ENCODE measurements around the gene ARVCF.

ARVCF gene

GRCh38 chr22:19998991-19999820, 17.4 kb downstream of the ARVCF start:
- DNase-seq (ENCODE audit: low read depth): no peak

DNA sequence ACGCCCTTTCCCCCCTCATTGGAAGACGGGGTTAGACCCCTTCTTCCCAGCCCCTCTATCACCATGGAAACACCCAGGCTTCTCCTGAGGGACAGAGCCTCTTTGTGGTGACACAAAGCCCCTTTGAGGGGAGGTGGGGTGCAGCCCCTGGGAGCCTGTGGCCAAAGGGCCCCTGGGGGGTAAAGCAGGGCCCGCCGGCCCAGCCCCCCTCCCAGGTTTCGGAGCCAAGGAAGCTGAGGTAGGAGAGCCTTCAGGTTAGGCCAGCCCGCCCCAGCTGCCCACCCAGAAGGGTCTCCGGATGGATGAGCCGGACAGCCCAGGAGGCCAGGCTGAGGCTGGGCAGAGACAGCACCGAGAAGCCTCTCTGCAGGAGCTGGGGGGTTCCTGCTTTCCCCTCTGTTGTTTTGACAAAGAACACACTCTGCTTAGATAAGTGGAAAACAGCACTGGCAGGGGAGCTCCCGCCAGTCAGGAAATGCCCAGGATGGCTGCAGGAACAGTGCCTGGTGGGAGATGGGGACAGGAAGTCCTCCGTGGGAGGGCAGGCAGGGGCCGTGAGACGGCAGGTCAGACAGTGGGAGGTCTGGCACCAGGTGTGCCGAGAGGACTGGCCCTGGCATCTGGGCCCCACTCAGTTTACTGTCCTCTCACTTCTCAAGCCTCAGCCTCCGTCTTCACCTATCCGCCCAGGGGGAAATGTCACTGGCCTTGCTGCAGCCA, 18.2 kb downstream of the ARVCF start:
- DNase-seq (ENCODE audit: low read depth): no peak

DNA sequence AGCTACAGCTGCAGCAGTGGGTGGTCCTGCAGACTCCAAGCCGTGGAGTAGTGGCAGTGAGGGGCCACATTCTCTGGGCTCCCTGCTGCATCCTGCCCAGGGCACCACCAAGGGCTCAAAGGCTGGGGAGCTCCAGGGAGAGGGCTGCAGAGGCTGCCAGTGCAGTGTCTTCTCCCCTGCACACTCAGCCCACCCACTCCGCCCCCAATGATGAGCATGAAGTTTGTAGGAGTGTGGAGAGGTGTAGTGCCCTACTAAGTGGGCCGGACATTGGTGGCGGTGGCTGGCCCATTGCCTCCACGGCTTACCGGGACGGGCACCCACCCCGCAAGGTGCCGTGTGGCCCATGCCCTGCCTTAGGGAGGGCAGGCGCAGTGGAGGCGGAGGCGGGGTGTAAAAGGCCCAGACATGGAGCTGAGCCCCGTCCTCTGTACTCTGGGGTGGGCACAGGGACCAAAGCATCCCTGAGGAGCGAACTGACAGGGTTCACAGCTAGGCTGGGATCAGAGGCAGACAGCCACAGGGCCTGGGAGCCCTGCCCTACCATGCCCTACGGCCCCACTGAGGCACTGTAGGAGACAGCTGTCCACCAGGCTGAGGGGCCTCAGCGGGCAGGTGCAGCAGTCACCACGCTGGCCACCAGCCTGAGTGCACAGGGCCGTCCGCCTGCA, 18.9 kb downstream of the ARVCF start:
- no peak for DNase-seq (ENCODE audit: low read depth)

- DNase-seq (ENCODE audit: low read depth): no peak
Measured at GRCh38 chr22:19996694-19997384, 19.8 kb downstream of the ARVCF start.

DNA sequence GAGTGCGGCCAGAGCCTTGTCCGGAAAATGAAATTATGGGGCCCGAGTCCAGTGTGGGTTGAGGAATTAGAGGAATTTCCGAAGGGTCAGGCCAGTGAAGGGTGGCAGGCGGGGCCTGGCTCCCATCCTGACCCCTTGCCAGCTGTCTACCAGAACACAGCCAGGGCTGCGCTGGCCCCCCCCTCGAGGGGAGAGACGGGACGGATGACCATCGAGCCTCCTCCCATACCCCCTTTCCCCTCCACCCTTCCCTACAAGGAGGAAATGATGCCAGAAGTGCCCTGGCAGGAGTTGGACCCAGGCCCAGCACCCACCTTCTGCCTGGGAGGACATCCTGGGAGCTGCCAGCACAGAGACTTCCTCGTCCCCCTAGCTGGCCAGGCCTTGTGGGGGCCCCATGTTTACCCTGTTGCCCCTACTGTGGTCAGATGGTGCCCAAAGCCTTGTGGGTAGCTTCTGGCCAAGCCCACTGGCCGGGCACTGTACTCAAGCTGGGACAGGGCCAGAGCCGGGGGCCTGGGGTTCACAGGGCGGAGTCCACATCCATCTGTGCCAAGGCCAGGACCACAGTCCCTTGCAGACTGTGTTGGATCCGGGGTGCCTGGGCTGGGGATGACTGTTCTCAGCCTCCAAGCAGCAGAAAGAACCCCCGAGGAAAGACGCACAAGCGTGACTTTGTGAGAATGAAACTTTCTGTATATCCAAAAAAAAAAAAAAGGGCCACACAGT, 20.8 kb downstream of the ARVCF start:
- DNase-seq (ENCODE audit: low read depth): no peak

DNA sequence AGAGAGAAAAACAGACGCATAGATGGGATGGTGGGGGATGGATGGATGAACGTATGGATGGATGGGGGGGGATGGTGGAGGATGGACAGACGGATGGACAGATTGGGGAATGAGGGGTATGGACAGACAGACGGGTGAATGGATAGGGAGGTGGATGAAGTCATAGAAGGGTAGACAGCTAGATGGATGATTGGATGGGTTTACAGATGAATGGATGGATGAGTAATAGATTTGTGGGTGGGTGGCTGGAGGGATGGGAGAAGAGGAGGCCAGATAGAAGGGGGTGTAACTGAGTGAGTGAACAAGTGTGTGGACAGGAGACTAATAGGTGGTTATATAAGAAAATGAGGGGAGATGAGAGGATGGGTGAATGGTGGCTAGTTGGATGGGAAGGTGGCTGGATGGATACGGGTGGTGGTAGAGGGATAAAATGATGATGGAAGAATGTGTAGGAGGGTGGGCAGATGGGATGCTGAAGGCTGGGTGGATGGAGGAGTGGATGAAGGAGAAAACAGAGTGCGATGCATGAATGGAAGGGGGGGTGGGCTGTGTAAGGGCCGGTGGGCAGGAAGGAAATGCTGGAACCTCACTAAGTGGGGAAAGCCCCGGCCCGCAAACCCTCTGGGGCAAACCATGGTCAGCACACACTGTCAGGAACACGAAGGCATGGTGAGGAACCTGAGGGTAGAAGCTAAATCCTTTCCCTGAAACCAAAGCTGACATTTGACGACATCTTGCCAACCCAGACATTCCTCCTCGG, 21.6 kb downstream of the ARVCF start:
- no peak for DNase-seq (ENCODE audit: low read depth)

DNA sequence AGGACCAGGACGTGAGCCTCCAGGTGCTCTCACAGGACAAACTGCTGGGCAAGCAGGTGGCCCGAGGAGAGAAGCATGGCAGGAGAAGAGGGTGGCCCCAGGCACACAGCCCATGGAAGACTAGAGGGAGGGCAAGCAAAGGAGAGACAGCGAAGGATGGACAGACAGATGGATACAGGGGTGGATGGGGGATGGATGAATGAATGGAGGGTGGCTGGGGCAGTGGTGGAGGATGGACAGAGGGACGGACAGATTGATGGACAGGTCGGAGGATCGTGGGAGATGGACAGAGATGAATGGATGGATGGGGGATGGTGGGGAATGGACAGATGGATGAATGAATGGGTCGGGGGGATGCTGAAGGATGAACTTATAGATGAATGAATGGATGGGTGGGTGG, 22.7 kb downstream of the ARVCF start:
- DNase-seq (ENCODE audit: low read depth): no peak

DNA sequence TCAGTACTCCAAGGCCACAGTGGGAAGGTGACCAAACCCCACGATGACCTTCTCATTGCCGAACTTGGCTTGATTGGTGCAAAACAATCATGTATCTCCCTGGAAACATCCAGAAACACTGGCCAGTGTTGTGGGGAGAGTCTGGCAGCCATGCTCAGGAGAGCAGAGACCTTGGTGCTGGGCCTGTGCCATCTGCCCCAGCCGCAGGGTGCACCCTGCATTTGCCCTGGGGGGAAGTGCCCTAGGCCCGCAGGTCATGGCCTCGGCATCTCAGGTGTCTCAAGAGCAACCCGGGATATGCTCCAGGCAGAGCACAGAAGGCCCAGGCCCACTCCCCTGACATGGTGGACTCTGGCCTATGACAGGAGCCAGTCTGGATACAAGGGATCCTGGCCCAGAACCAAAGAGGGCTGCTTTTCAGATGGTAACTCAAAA, 23.7 kb downstream of the ARVCF start:
- DNase-seq (ENCODE audit: low read depth): no peak

DNA sequence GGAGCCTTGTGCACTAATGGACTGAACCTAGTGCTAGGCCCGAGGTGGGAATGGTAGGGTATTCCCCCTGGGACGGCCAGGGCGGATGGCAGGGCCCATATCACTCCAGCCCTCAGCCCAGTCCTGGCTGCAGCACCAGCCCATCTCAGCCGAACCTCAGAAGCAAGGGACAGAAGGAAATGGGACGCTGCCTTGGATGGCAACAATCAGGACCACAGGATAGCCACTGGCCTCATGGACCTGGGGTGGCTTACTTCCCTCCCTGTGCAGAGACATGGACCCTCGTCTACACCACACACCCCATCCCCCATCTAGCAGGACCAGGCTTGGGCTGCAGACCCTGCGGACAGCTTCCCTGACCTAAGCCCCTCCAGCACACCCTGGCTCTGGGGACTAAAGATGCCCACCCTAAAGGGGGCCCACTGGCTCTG, 24.1 kb downstream of the ARVCF start:
- DNase-seq (ENCODE audit: low read depth): no peak

GRCh38 chr22:19991645-19992451, 24.8 kb downstream of the ARVCF start:
- no peak for DNase-seq (ENCODE audit: low read depth)

- no peak for DNase-seq (ENCODE audit: low read depth)
Measured at GRCh38 chr22:19991395-19991644, 25.3 kb downstream of the ARVCF start.

GRCh38 chr22:19990609-19991394, 25.8 kb downstream of the ARVCF start:
- DNase-seq (ENCODE audit: low read depth): no peak

DNA sequence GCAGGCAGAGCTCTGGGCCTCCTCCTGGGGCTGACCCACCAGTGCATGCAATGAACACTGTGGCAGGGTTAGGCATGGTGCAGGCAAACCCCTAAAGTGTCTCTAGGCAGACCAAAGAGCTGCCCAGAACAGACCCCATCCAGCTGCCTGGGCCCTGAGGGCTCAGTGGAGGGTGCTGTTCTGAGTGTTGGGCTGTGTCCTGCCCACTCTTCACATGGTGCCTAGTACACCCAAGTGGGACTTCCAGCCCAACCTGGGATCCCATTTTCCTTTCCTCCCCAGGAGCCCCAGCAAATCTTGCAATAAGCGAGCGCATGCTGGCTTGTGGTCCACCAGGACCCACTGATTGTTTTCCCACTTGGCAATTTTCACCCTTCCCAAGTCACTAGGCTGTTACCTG, 26.4 kb downstream of the ARVCF start:
- no peak for DNase-seq (ENCODE audit: low read depth)

- no peak for DNase-seq (ENCODE audit: low read depth)
Measured at GRCh38 chr22:19989725-19990067, 26.9 kb downstream of the ARVCF start.

GRCh38 chr22:19988965-19989724, 27.5 kb downstream of the ARVCF start:
- no peak for DNase-seq (ENCODE audit: low read depth)

DNA sequence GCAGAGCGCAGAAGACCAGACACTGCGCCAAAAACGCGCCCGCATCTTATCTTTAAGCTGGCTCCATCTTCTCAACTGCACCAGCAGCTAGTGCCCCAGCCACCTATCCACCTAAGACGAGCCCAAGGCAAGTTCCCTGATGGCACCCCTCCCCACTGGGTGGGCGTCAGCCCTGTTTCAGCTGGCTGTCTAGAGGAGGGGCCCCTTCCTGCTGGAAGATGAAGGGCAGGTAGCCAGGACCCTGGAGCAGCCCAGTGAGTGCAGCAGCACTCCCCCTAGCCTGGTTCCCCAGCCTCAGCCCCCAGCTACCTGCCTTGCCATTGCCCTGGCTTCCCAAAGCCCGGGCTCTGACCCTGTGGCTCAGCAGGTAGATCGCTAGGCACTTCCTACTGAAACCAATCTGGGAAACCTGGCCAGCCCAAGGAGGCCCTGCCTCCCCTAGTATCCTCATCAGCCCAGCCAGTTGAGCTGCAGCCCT, 28.3 kb downstream of the ARVCF start:
- DNase-seq (ENCODE audit: low read depth): no peak

DNA sequence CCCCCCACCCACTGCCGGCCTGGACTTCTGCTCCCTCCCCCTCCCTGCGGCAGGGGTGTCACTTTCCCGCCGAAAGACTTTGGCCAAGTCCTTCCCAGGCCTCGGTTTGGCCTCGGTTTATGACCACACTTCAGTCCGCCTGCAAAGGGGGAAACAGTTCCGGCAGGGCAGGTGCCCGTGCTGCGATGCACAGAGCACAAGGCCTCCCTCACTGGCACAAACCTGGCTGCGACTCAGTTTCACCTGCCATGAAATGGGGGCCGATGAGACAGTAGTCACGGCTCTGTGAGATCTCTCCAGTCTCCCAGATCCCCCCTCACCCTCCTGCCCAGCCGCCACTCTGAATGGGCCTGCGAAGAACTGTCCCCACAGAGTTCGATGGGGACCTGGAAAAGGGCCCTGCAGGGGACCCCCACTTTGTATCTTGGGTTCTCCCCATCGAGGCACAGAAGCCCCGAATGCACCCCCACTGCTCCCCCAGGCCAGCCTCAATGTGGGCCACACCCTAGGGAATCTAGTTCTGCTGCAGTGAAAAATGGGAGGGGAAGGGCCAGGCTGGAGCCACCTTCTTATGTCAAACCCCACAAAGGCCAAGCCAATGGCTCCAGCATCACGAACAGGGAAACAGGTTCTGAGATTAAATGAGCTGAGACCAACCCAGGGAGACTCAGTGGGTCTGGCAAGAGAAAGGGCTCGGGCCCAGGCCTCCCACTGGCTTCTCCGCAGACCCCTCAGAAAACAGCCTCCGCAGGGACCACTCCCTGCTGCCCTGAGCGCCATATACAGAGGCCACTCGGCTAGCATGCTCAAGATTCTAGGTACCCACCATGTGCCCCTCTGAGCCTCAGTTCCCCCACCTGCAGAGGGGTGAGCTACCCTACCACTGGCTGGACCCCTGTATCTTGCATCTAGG, 29.0 kb downstream of the ARVCF start:
- no peak for DNase-seq (ENCODE audit: low read depth)

Data from activated T-cell treated with anti-CD3 and anti-CD28 coated beads for 24 hours (primary cell).